ENCODE results near the gene PSG5. TPM values are rescaled to one million over a fixed set of nuclear protein-coding genes. Genes with fewer than 3 reads are reported as not detected.
A peak's percentile ranks its signal among the peaks of the same experiment; 100 is the strongest.
"Not testable (repeated sequence)": the region's sequence is repeated elsewhere in the genome, so short reads cannot be mapped to it uniquely, and the experiment has no call there.

Gene PSG5
- total RNA-seq, 1 experiment from 2014 or later, result not detected

- CTCF ChIA-PET; H3K27ac Mint-ChIP-seq; H3K27me3 Mint-ChIP-seq (ENCODE audit: low read depth); H3K4me3 Mint-ChIP-seq; H3K9me3 Mint-ChIP-seq; POLR2A ChIA-PET; H3K4me1 Mint-ChIP-seq; ATAC-seq; H3K36me3 Mint-ChIP-seq: not testable (repeated sequence)
- TF ChIP-seq CTCF (IDR thresholded peaks at IDR 0.05), result peak; percentile 54; the same call in 1 of the 2 replicates
- peak; percentile 74 for DNase-seq (ENCODE audit: low spot score)
These were observed 6.7 kb downstream of the PSG5 start for GRCh38 chr19:43179569-43180147.

- DNase-seq (ENCODE audit: low spot score); H3K4me3 Mint-ChIP-seq; H3K9me3 Mint-ChIP-seq; ATAC-seq; H3K27ac Mint-ChIP-seq; H3K36me3 Mint-ChIP-seq; H3K4me1 Mint-ChIP-seq; POLR2A ChIA-PET; H3K27me3 Mint-ChIP-seq (ENCODE audit: low read depth); CTCF ChIA-PET: not testable (repeated sequence)
These were observed 7.8 kb downstream of the PSG5 start for GRCh38 chr19:43178577-43178976.

- H3K4me1 Mint-ChIP-seq; POLR2A ChIA-PET; ATAC-seq; H3K27ac Mint-ChIP-seq; H3K36me3 Mint-ChIP-seq; H3K27me3 Mint-ChIP-seq (ENCODE audit: low read depth); H3K4me3 Mint-ChIP-seq; DNase-seq (ENCODE audit: low spot score); CTCF ChIA-PET; H3K9me3 Mint-ChIP-seq: not testable (repeated sequence)
These were observed 20.4 kb downstream of the PSG5 start for GRCh38 chr19:43165906-43166305.

GRCh38 chr19:43163135-43163534, 23.2 kb downstream of the PSG5 start:
- ATAC-seq, CTCF ChIA-PET: not testable (repeated sequence)

GRCh38 chr19:43162261-43162660, 24.1 kb downstream of the PSG5 start:
- H3K9me3 Mint-ChIP-seq, CTCF ChIA-PET: not testable (repeated sequence)

More at GRCh38 chr19:43163135-43163534, 23.2 kb downstream of the PSG5 start:
- H3K27me3 Mint-ChIP-seq (ENCODE audit: low read depth); H3K9me3 Mint-ChIP-seq; H3K27ac Mint-ChIP-seq; POLR2A ChIA-PET; H3K36me3 Mint-ChIP-seq; H3K4me3 Mint-ChIP-seq; DNase-seq (ENCODE audit: low spot score): not testable (repeated sequence)
- peaks cover 15% of the 10 kb centered on the region for H3K4me1 Mint-ChIP-seq

GRCh38 chr19:43152214-43152613, 34.1 kb downstream of the PSG5 start:
- no peaks in the 10 kb centered on the region; the same call in 1 of the 2 replicates for H3K27me3 Mint-ChIP-seq (ENCODE audit: low read depth)
- ChIA-PET POLR2A (no interaction called here), CTCF (no interaction called here)
- ATAC-seq, result no peak
- TF ChIP-seq USF1 (CRISPR knock-in tag; IDR thresholded peaks at IDR 0.05) (no peak), MYBL2 (CRISPR knock-in tag; IDR thresholded peaks at IDR 0.05) (no peak), ZNF138 (CRISPR knock-in tag; conservative IDR thresholded peaks at IDR 0.05) (no peak), ZNF396 (CRISPR knock-in tag; IDR thresholded peaks at IDR 0.05; ENCODE audit: borderline replicate concordance) (no peak), CDX4 (CRISPR knock-in tag; IDR thresholded peaks at IDR 0.05; ENCODE audit: borderline replicate concordance) (no peak), ETV6 (CRISPR knock-in tag; IDR thresholded peaks at IDR 0.05) (no peak), ATF6 (CRISPR knock-in tag; IDR thresholded peaks at IDR 0.05) (no peak), NR3C1 (CRISPR knock-in tag; conservative IDR thresholded peaks at IDR 0.05; ENCODE audit: low read depth) (no peak), USF2 (CRISPR knock-in tag; IDR thresholded peaks at IDR 0.05) (no peak), NR1H2 (CRISPR knock-in tag; IDR thresholded peaks at IDR 0.05) (no peak), MAX (CRISPR knock-in tag; IDR thresholded peaks at IDR 0.05) (no peak), TCF7 (CRISPR knock-in tag; IDR thresholded peaks at IDR 0.05; ENCODE audit: low read depth) (no peak), E2F5 (CRISPR knock-in tag; IDR thresholded peaks at IDR 0.05) (no peak), TP53 (CRISPR knock-in tag; IDR thresholded peaks at IDR 0.05) (no peak)
- no peak overlapping the region for H3K27ac Mint-ChIP-seq
- H3K9me3 Mint-ChIP-seq, result peaks cover 51% of the 10 kb centered on the region
- peaks cover 18% of the 10 kb centered on the region for H3K36me3 Mint-ChIP-seq
- H3K4me1 Mint-ChIP-seq, result peaks cover 10% of the 10 kb centered on the region
- DNase-seq (ENCODE audit: low spot score), result no peak
- H3K4me3 Mint-ChIP-seq, result no peak overlapping the region

More at GRCh38 chr19:43162261-43162660, 24.1 kb downstream of the PSG5 start:
- H3K27me3 Mint-ChIP-seq (ENCODE audit: low read depth); H3K36me3 Mint-ChIP-seq; POLR2A ChIA-PET; DNase-seq (ENCODE audit: low spot score); ATAC-seq; H3K27ac Mint-ChIP-seq; H3K4me3 Mint-ChIP-seq: not testable (repeated sequence)
- peaks cover 15% of the 10 kb centered on the region for H3K4me1 Mint-ChIP-seq

Measured in WTC11 (cell line).